Endothelial cell of umbilical vein (primary cell): Measurements from ENCODE around the gene AKAP6. TPM values are rescaled to one million over a fixed set of nuclear protein-coding genes. Genes with fewer than 3 reads are reported as not detected.

ENCODE experiments used
- BruUV-seq: library from RNA; stranded (reverse); fragments of 400-500 nt; replicated peaks from 2 replicates; lab custom pipeline; 2021; lab: Mats Ljungman, UMichigan
- CTCF ChIA-PET: fragments of 300-600, 350-600 bp; sonication (Branson Sonifier 250); formaldehyde crosslinking; loops from one replicate; lab custom pipeline; 2021; ENCODE audit warnings: antibody characterized with exemption, inconsistent platforms; lab: Charles Lee
- POLR2A ChIA-PET: fragments of 300-600, 350-600 bp; sonication (Branson Sonifier 250); formaldehyde crosslinking; loops from one replicate; lab custom pipeline; 2021; ENCODE audit warnings: antibody characterized with exemption, inconsistent platforms; lab: Charles Lee
- DNase-seq: peaks from one replicate; pipeline ENCODE4 v3.0.0-alpha.2; 2011; ENCODE audit warnings: low read depth, low spot score
- FAIRE-seq: peaks from 2 replicates; lab custom pipeline; 2011; peaks lifted over from hg19 to GRCh38; lab: Jason Lieb, UNC
- H2AFZ ChIP-seq: 2 replicates; pipeline ENCODE4 v1.6.0; 2012; ENCODE audit warnings: low read depth, low read length, control low read depth, inconsistent platforms
- H3K27ac ChIP-seq: 2 replicates; pipeline ENCODE4 v1.5.1; 2011; ENCODE audit warnings: low read depth, mild to moderate bottlenecking, control low read depth, low read length, moderate library complexity; ENCODE audit not compliant: insufficient read depth
- H3K27me3 ChIP-seq, 2 experiments: 2 replicates each; pipeline versions ENCODE4 v1.6.0 to v1.6.1; 2011; ENCODE audit warnings: low read length in 2 of 2, mixed read lengths in 1 of 2; ENCODE audit not compliant: control insufficient read depth in 2 of 2, insufficient read depth in 2 of 2
- H3K36me3 ChIP-seq, 2 experiments: 2 replicates in 1 of 2; 3 replicates in 1 of 2; pipeline ENCODE4 v1.5.1; 2011; ENCODE audit warnings: low read length in 2 of 2, mild to moderate bottlenecking in 1 of 2, moderate library complexity in 1 of 2; ENCODE audit not compliant: control insufficient read depth in 2 of 2, insufficient read depth in 2 of 2; ENCODE audit errors: extremely low read depth in 1 of 2
- H3K4me1 ChIP-seq: 3 replicates; pipeline ENCODE4 v1.5.1; 2011; ENCODE audit warnings: mild to moderate bottlenecking, low read length; ENCODE audit not compliant: control insufficient read depth, insufficient read depth; ENCODE audit errors: extremely low read depth
- H3K4me2 ChIP-seq: 2 replicates; pipeline ENCODE4 v1.6.1; 2011; ENCODE audit warnings: low read length, control low read depth, mixed read lengths; ENCODE audit not compliant: insufficient read depth
- H3K4me3 ChIP-seq, 3 experiments: fragments of 200-600 bp in 1 of 3; sonication (generic), shearing (Covaris generic) in 1 of 3; replicated peaks in 1 of 3; 2 replicates each; pipeline ENCODE4 v1.5.1; 2011 to 2016; ENCODE audit warnings: control low read depth in 3 of 3, low read length in 3 of 3, mild to moderate bottlenecking in 2 of 3, inconsistent platforms in 1 of 3, low read depth in 1 of 3, moderate library complexity in 1 of 3; ENCODE audit not compliant: insufficient read depth in 1 of 3
- H3K79me2 ChIP-seq: 2 replicates; pipeline ENCODE4 v1.6.0; 2012; ENCODE audit warnings: low read length, inconsistent platforms; ENCODE audit not compliant: control insufficient read depth, insufficient read depth
- H3K9ac ChIP-seq: replicated peaks from 2 replicates; pipeline ENCODE3; 2011; ENCODE audit warnings: low read length, control low read depth; ENCODE audit not compliant: insufficient read depth; ENCODE audit errors: extremely low read depth
- H3K9me1 ChIP-seq: replicated peaks from 3 replicates; pipeline ENCODE4 v1.6.0; 2011; ENCODE audit warnings: mild to moderate bottlenecking, low read length; ENCODE audit not compliant: control insufficient read depth, insufficient read depth; ENCODE audit errors: extremely low read depth
- H3K9me3 ChIP-seq: replicated peaks from 2 replicates; pipeline ENCODE4 v1.5.1; 2012; ENCODE audit warnings: low read length, inconsistent platforms; ENCODE audit not compliant: control insufficient read depth, insufficient read depth
- H4K20me1 ChIP-seq: replicated peaks from 2 replicates; pipeline ENCODE3; 2011; ENCODE audit warnings: mild to moderate bottlenecking, low read length; ENCODE audit not compliant: control insufficient read depth, insufficient read depth; ENCODE audit errors: extremely low read depth
- EZH2 ChIP-seq: IDR thresholded peaks from 2 replicates; pipeline ENCODE4 v1.6.1; 2012; ENCODE audit warnings: borderline replicate concordance, low read depth, mild to moderate bottlenecking, moderate library complexity, low read length, inconsistent platforms; ENCODE audit not compliant: severe bottlenecking
- FOS ChIP-seq: IDR thresholded peaks from 2 replicates; pipeline ENCODE4 v1.6.1; 2011; ENCODE audit warnings: mild to moderate bottlenecking, low read length, moderate library complexity, borderline replicate concordance; ENCODE audit not compliant: insufficient read depth
- GATA2 ChIP-seq: IDR thresholded peaks from 2 replicates; pipeline ENCODE4 v1.7.0; 2011; ENCODE audit warnings: low read depth, mild to moderate bottlenecking, moderate library complexity, mixed read lengths, low read length; ENCODE audit not compliant: insufficient read length, insufficient read depth
- JUN ChIP-seq: IDR thresholded peaks from 2 replicates; pipeline ENCODE4 v1.6.1; 2011; ENCODE audit warnings: borderline replicate concordance, low read depth; ENCODE audit not compliant: insufficient read length, insufficient read depth
- MYC ChIP-seq: IDR thresholded peaks from one replicate; pipeline ENCODE4 v1.6.1; 2011; ENCODE audit warnings: mild to moderate bottlenecking, low read depth, low read length
- POLR2A ChIP-seq: IDR thresholded peaks from 2 replicates; pipeline ENCODE4 v1.6.1; 2012; ENCODE audit warnings: low read depth, mild to moderate bottlenecking, control low read depth, low read length
- POLR2AphosphoS5 ChIP-seq: IDR thresholded peaks from 2 replicates; pipeline ENCODE4 v1.6.1; 2012; ENCODE audit warnings: low read depth, mild to moderate bottlenecking, control low read depth, low read length, moderate library complexity; ENCODE audit not compliant: insufficient read depth
- dilution Hi-C: fragments of 300-500 bp; cut with MboI; formaldehyde crosslinking; loops from one replicate; pipeline ENCODE4 v1.15.0; 2019; ENCODE audit warnings: low sequenced_read_pairs; ENCODE audit not compliant: extremely low pct_ligation_motif_present
- intact Hi-C: fragments of 100-400 bp; cut with micrococcal nuclease; formaldehyde crosslinking; loops from one replicate; pipeline ENCODE4 v1.10.0; 2022
- polyA plus RNA-seq, 4 experiments: library from polyadenylated mRNA; depleted of rRNA in 3 of 4; stranded (reverse) in 3 of 4; unstranded in 1 of 4; fragments of >200 nt; gene quantifications; 2 replicates each; pipeline versions ENCODE4 v1.2.1 to v1.2.3, GENCODE V29; 2011 to 2012; ENCODE audit warnings: missing spikeins in 1 of 4
- total RNA-seq: library from RNA; stranded (reverse); gene quantifications from 2 replicates; pipeline ENCODE4 v1.2.3, GENCODE V29; 2021
- TF ChIP-seq, protein P1 (sequence below): IDR thresholded peaks from 2 replicates; pipeline ENCODE4 v1.6.1; 2011; ENCODE audit not compliant: insufficient read depth, insufficient read length
- TF ChIP-seq, protein P2 (sequence below), 2 donors: IDR thresholded peaks; 1 replicate in 1 of 2; 2 replicates in 1 of 2; pipeline ENCODE4 v1.5.1; 2011; ENCODE audit warnings: low read length in 2 of 2, mild to moderate bottlenecking in 2 of 2, moderate library complexity in 2 of 2, control low read depth in 1 of 2, inconsistent platforms in 1 of 2, low read depth in 1 of 2; ENCODE audit not compliant: insufficient read depth in 1 of 2; ENCODE audit errors: extremely low read depth in 1 of 2

The AKAP6 gene
- total and polyA plus RNA-seq, 2 donors (not counting 3 experiments of a cell fraction or from before 2014, with no cell fraction given), result 0.03 to 0.49 TPM

DNA sequence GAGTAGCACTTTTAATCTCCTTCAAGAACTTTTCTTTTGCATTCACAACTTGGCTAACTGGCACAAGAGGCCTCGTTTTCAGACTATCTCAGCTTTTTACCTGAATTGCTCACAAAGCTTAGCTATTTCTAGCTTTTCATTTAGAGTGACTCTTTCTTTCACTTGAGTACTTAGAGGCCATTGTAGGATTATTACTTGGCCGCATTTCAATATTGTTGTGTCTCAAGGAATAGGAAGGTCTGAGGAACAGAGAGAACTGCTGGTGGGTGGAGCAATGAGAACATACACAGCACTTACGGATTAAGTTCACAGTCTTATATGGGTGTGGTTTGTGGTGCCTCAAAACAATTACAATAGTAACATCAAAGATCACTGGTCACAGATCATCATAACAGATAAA lies 384.8 kb downstream of the AKAP6 start:
- H2AFZ ChIP-seq, result no peak overlapping the region
- BruUV-seq, result no TSS peak
- no peaks in the 10 kb centered on the region for H3K9me3 ChIP-seq
- dilution Hi-C loops (no loop called here), intact Hi-C loops (loop anchor here (5.0 kb wide), 1 partner anchor 1608 kb away; no protein-coding TSS in a partner anchor)
- H3K4me3 ChIP-seq, result no peak overlapping the region
- CTCF ChIA-PET, result interaction anchor here (1.6 kb wide), 1 partner anchor 1079 kb away, joined by 6 read pairs; no protein-coding TSS in a partner anchor
- POLR2A ChIA-PET, result no interaction called here
- no peak overlapping the region for H3K4me2 ChIP-seq
- no peaks in the 10 kb centered on the region for H3K79me2 ChIP-seq
- H3K27ac ChIP-seq, result no peak overlapping the region
- no peaks in the 10 kb centered on the region for H4K20me1 ChIP-seq
- no peak for FAIRE-seq
- H3K4me1 ChIP-seq, result no peaks in the 10 kb centered on the region
- H3K36me3 ChIP-seq, result no peaks in the 10 kb centered on the region
- no peak for DNase-seq
- H3K9ac ChIP-seq, result no peak overlapping the region
- H3K9me1 ChIP-seq, result no peaks in the 10 kb centered on the region
- H3K27me3 ChIP-seq, result peaks cover 0 to 1% of the 10 kb centered on the region in 2 experiments
- TF ChIP-seq, protein P1, sequence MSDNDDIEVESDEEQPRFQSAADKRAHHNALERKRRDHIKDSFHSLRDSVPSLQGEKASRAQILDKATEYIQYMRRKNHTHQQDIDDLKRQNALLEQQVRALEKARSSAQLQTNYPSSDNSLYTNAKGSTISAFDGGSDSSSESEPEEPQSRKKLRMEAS, result no peak
- TF ChIP-seq MYC (no peak), JUN (no peak), POLR2AphosphoS5 (no peak), FOS (no peak), POLR2A (no peak), EZH2 (no peak), GATA2 (no peak)
- TF ChIP-seq, protein P2, sequence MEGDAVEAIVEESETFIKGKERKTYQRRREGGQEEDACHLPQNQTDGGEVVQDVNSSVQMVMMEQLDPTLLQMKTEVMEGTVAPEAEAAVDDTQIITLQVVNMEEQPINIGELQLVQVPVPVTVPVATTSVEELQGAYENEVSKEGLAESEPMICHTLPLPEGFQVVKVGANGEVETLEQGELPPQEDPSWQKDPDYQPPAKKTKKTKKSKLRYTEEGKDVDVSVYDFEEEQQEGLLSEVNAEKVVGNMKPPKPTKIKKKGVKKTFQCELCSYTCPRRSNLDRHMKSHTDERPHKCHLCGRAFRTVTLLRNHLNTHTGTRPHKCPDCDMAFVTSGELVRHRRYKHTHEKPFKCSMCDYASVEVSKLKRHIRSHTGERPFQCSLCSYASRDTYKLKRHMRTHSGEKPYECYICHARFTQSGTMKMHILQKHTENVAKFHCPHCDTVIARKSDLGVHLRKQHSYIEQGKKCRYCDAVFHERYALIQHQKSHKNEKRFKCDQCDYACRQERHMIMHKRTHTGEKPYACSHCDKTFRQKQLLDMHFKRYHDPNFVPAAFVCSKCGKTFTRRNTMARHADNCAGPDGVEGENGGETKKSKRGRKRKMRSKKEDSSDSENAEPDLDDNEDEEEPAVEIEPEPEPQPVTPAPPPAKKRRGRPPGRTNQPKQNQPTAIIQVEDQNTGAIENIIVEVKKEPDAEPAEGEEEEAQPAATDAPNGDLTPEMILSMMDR (IDR thresholded peaks at IDR 0.05; ENCODE audit: extremely low read depth in 1 of 2, insufficient read depth in 1 of 2, low read depth in 1 of 2, low read length in 2 of 2), result no peak
